Esophagus muscularis mucosa (tissue), 4 donors: ENCODE results near the gene ARG2. TPM values are rescaled to one million over a fixed set of nuclear protein-coding genes. Genes with fewer than 3 reads are reported as not detected.
"Not testable (repeated sequence)": the region's sequence is repeated elsewhere in the genome, so short reads cannot be mapped to it uniquely, and the experiment has no call there.

Source experiments
- DNase-seq: peaks from one replicate; pipeline ENCODE4 v3.0.0-alpha.2; 2017; ENCODE audit errors: extremely low spot score
- H3K27ac ChIP-seq, 4 donors: fragments of 200-600 bp; sonication (generic); replicated peaks in 1 of 4; 1 replicate in 3 of 4; 2 replicates in 1 of 4; pipeline ENCODE4 v1.5.1; 2016 to 2019; ENCODE audit warnings: mild to moderate bottlenecking in 1 of 4
- H3K27me3 ChIP-seq, 4 donors: fragments of 200-600 bp; sonication (generic); one replicate each; pipeline versions ENCODE4 v1.5.1 to v1.6.0; 2016 to 2019
- H3K36me3 ChIP-seq, 4 donors: fragments of 200-600 bp; sonication (generic); one replicate each; pipeline ENCODE4 v1.5.1; 2016 to 2019
- H3K4me1 ChIP-seq, 4 donors: fragments of 200-600 bp; sonication (generic); one replicate each; pipeline ENCODE4 v1.5.1; 2016 to 2019
- H3K4me3 ChIP-seq, 4 donors: fragments of 200-600 bp; sonication (generic); 1 replicate in 2 of 4; 2 replicates in 2 of 4; pipeline ENCODE4 v1.5.1; 2016 to 2019; ENCODE audit warnings: mild to moderate bottlenecking in 4 of 4, moderate library complexity in 1 of 4
- H3K9me3 ChIP-seq, 4 donors: fragments of 200-600 bp; sonication (generic); 1 replicate in 3 of 4; 2 replicates in 1 of 4; pipeline ENCODE4 v1.5.1; 2016 to 2019
- EP300 ChIP-seq: sonication (generic); formaldehyde crosslinking; IDR thresholded peaks from one replicate; pipeline ENCODE4 v1.6.1; 2017; ENCODE audit warnings: antibody characterized with exemption
- POLR2A ChIP-seq: fragments of 450-650 bp; IDR thresholded peaks from one replicate; pipeline ENCODE4 v1.6.1; 2017; ENCODE audit warnings: antibody characterized with exemption, moderate library complexity, mild to moderate bottlenecking, low read depth
- POLR2AphosphoS5 ChIP-seq, 2 donors: sonication (generic); formaldehyde crosslinking; IDR thresholded peaks; one replicate each; pipeline ENCODE4 v1.6.1; 2017; ENCODE audit warnings: antibody characterized with exemption in 2 of 2
- WGBS: methylation state at CpG from one replicate; pipeline ENCODE4 v1.1.5; 2018; 5-methylcytosine and 5-hydroxymethylcytosine counted together
- intact Hi-C: fragments of 100-400 bp; cut with DNase I; formaldehyde crosslinking; loops from one replicate; pipeline ENCODE4 v1.15.1; 2023
- total RNA-seq, 4 donors: library from RNA; depleted of rRNA; stranded (reverse); fragments of >200 nt; gene quantifications; one replicate each; pipeline versions ENCODE4 v1.1.0 to v1.2.1, GENCODE V29; 2016
- TF ChIP-seq, protein P1 (sequence below), 3 experiments: fragments of 200-600 bp in 2 of 3; fragments of 450-650 bp in 1 of 3; sonication (generic) in 2 of 3; IDR thresholded peaks; one replicate each; pipeline ENCODE4 v1.5.1; 2017 to 2019; ENCODE audit warnings: antibody characterized with exemption in 3 of 3, mild to moderate bottlenecking in 2 of 3, moderate library complexity in 1 of 3

Gene ARG2
- total RNA-seq, 4 donors from 2014 or later: 5.8 to 15.1 (median 12.9) TPM

- Histone ChIP-seq H3K4me3 (peak overlapping the region; percentile 67 to 73 (median 68)), H3K36me3 (no peaks in the 10 kb centered on the region), H3K9me3 (no peaks in the 10 kb centered on the region), H3K27ac (peak overlapping the region; percentile 71 to 88 (median 84)), H3K27me3 (no peaks in the 10 kb centered on the region), H3K4me1 (peaks cover 22 to 47% (median 38%) of the 10 kb centered on the region in 4 donors)
- 4% methylated on average over 19 of the region's 19 CpGs for WGBS
- TF ChIP-seq POLR2AphosphoS5 (IDR thresholded peaks at IDR 0.05): no peak
- no peak for TF ChIP-seq POLR2A
- TF ChIP-seq, protein P1, sequence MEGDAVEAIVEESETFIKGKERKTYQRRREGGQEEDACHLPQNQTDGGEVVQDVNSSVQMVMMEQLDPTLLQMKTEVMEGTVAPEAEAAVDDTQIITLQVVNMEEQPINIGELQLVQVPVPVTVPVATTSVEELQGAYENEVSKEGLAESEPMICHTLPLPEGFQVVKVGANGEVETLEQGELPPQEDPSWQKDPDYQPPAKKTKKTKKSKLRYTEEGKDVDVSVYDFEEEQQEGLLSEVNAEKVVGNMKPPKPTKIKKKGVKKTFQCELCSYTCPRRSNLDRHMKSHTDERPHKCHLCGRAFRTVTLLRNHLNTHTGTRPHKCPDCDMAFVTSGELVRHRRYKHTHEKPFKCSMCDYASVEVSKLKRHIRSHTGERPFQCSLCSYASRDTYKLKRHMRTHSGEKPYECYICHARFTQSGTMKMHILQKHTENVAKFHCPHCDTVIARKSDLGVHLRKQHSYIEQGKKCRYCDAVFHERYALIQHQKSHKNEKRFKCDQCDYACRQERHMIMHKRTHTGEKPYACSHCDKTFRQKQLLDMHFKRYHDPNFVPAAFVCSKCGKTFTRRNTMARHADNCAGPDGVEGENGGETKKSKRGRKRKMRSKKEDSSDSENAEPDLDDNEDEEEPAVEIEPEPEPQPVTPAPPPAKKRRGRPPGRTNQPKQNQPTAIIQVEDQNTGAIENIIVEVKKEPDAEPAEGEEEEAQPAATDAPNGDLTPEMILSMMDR (IDR thresholded peaks at IDR 0.05): no peak
- TF ChIP-seq EP300: no peak
- DNase-seq: no peak
- intact Hi-C loops: no loop called here
These were observed 581 bp downstream of the ARG2 start for GRCh38 chr14:67620217-67620785.

DNA sequence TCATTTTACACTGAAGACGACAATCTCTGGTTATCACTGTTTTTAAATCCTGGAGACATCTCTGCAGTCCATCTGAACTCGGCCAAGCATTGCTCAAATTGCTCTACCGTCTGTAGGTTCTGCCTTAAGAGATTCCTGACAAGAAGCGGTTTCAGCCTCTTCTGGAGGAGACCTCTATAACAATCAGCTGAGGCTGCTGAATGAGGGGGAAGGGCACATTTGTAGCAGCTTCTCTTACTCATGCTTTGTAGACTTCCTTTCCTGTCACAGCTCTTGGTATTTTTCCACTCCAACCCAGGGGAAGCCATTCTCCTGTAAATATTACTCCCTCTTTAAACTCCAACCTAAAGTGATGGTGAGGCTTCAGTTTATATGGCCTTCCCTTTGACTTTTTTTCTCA, 3.0 kb downstream of the ARG2 start:
- H3K27ac ChIP-seq: peak overlapping the region; percentile 72 to 88 (median 78)
- DNase-seq: no peak
- WGBS: 28% methylated on average over 4 of the region's 4 CpGs
- TF ChIP-seq EP300 (no peak), POLR2AphosphoS5 (IDR thresholded peaks at IDR 0.05) (peak; percentile 23 to 69)
- H3K36me3 ChIP-seq: no peaks in the 10 kb centered on the region
- H3K27me3 ChIP-seq: no peaks in the 10 kb centered on the region
- peaks cover 22 to 47% (median 38%) of the 10 kb centered on the region in 4 donors for H3K4me1 ChIP-seq
- H3K9me3 ChIP-seq: no peaks in the 10 kb centered on the region
- intact Hi-C loops: no loop called here
- no peak overlapping the region for H3K4me3 ChIP-seq

GRCh38 chr14:67623114-67623513, 3.4 kb downstream of the ARG2 start:
- Histone ChIP-seq H3K9me3 (no peaks in the 10 kb centered on the region), H3K27ac (peak overlapping the region; percentile 72 to 88 (median 78)), H3K36me3 (no peaks in the 10 kb centered on the region), H3K27me3 (no peaks in the 10 kb centered on the region), H3K4me3 (no peak overlapping the region), H3K4me1 (peaks cover 22 to 47% (median 38%) of the 10 kb centered on the region in 4 donors)
- intact Hi-C loops: no loop called here
- TF ChIP-seq EP300: no peak
- TF ChIP-seq, protein P1 (IDR thresholded peaks at IDR 0.05): no peak
- TF ChIP-seq POLR2AphosphoS5 (IDR thresholded peaks at IDR 0.05): no peak
- no peak for TF ChIP-seq POLR2A
- 31% methylated on average over 2 of the region's 2 CpGs for WGBS
- no peak for DNase-seq

GRCh38 chr14:67626131-67626530, 6.4 kb downstream of the ARG2 start:
- DNase-seq, H3K4me3 ChIP-seq, intact Hi-C loops, H3K9me3 ChIP-seq, H3K27ac ChIP-seq, H3K27me3 ChIP-seq, H3K36me3 ChIP-seq: not testable (repeated sequence)
- 86% methylated on average over 1 of the region's 1 CpG for WGBS
- peaks cover 9 to 22% (median 20%) of the 10 kb centered on the region in 4 donors for H3K4me1 ChIP-seq

DNA sequence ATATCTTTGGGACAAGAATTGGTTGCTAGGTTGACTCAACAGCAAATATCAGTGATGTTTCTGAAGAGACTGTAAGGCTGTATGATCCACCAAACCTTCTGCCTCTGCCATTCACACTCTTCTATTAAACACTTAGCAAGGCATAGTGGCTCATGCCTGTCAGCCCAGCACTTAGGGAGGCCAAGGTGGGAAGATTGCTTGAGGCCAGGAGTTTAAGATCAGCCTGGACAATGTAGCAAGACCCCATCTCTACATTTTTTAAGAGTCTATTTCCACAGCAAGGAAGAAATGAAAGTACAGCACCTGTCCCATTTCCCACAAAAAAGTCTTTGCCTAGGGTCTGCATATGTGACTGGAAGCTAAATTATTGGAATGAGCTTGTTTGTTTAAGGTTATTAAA, 7.8 kb downstream of the ARG2 start:
- no peaks in the 10 kb centered on the region for H3K27me3 ChIP-seq
- DNase-seq: no peak

More for the DNA sequence above, 7.8 kb downstream of the ARG2 start:
- Histone ChIP-seq H3K36me3 (no peaks in the 10 kb centered on the region), H3K4me3 (no peak overlapping the region), H3K9me3 (no peaks in the 10 kb centered on the region), H3K4me1 (peaks cover 6 to 14% (median 13%) of the 10 kb centered on the region in 4 donors), H3K27ac (no peak overlapping the region)
- TF ChIP-seq POLR2AphosphoS5 (IDR thresholded peaks at IDR 0.05): no peak
- no peak for TF ChIP-seq POLR2A
- TF ChIP-seq, protein P1 (IDR thresholded peaks at IDR 0.05): no peak
- no peak for TF ChIP-seq EP300
- intact Hi-C loops: no loop called here
